Measurements from ENCODE around the gene BANF2. TPM values are rescaled to one million over a fixed set of nuclear protein-coding genes. Genes with fewer than 3 reads are reported as not detected.

BANF2 gene
- polyA plus RNA-seq, 1 of the 3 experiments (the other 2 are of a cell fraction), result not detected

DNA sequence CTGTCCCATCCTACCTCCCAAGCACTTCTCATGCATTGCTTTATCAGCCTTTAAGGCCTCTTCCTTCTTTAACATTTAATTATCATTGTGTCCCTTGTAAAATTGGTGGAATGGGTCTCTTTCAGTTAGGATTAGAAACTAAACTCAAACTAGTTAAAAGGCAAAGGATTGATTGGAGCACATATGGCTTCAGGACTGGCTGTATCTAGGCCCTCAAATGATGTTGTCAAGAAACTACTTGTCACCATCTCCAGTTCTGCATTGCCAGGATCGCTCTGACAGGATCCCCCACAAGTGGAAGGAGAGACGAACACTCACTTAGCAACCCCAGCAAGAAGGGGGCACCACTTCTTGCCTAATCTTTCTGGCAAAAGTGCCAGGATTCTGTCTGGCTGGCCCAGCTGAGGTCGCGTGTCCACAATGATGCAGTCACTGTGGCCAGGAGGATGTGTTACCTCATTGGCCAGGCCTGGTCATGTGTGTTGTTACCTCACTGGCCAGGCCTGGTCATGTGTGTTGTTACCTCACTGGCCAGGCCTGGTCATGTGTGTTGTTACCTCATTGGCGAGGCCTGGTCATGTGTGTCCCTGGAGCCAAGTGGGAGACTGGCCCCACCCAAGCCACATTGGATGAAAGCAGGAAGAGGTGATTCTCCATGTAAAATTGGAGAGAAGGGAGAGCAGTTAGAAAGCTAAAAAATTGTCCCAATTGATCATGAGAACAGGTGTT is 5.0 kb downstream of the BANF2 start (continued):
- TF ChIP-seq, protein P1, sequence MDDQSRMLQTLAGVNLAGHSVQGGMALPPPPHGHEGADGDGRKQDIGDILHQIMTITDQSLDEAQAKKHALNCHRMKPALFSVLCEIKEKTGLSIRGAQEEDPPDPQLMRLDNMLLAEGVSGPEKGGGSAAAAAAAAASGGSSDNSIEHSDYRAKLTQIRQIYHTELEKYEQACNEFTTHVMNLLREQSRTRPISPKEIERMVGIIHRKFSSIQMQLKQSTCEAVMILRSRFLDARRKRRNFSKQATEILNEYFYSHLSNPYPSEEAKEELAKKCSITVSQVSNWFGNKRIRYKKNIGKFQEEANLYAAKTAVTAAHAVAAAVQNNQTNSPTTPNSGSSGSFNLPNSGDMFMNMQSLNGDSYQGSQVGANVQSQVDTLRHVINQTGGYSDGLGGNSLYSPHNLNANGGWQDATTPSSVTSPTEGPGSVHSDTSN (IDR thresholded peaks at IDR 0.05), result no peak
- TF ChIP-seq FOXJ3 (CRISPR knock-in tag; IDR thresholded peaks at IDR 0.05) (no peak), MXI1 (IDR thresholded peaks at IDR 0.05; ENCODE audit: low read depth, low read length) (no peak), EP300 (IDR thresholded peaks at IDR 0.05; ENCODE audit: borderline replicate concordance in 1 of 2, low read depth in 1 of 2, low read length in 1 of 2) (no peak)

GRCh38 chr20:17705916-17706315 is 6.2 kb downstream of the BANF2 start:
- Histone ChIP-seq H3K36me3 (replicated peaks in 1 of 2; ENCODE audit: control insufficient read depth in 1 of 2, insufficient read depth in 2 of 2, low read length in 1 of 2) (no peaks in the 10 kb centered on the region), H3K9me2 (no peaks in the 10 kb centered on the region), H4K20me1 (ENCODE audit: insufficient read depth) (no peaks in the 10 kb centered on the region), H3K4me1 (ENCODE audit: control insufficient read depth in 1 of 2, insufficient read depth in 2 of 2, low read depth in 1 of 2, low read length in 1 of 2) (no peaks in the 10 kb centered on the region), H3K79me2 (ENCODE audit: insufficient read depth) (no peaks in the 10 kb centered on the region), H3F3A (replicated peaks; ENCODE audit: insufficient read depth) (no peaks in the 10 kb centered on the region), H3K27ac (ENCODE audit: low read depth in 2 of 2, low read length in 1 of 2) (no peak overlapping the region), H3K27me3 (ENCODE audit: insufficient read depth) (no peaks in the 10 kb centered on the region; the same call in 1 of the 2 replicates), H3K9me3 (no peaks in the 10 kb centered on the region), H3K4me3 (ENCODE audit: low read depth in 2 of 2, low read length in 1 of 2) (no peak overlapping the region), H3K4me2 (no peak overlapping the region), H3K9ac (no peak overlapping the region), H2AFZ (ENCODE audit: low read depth) (no peak overlapping the region)
- WGBS (ENCODE audit: low lambda C conversion rate), result 18% methylated on average over 4 of the region's 4 CpGs
- TF ChIP-seq, protein P2, sequence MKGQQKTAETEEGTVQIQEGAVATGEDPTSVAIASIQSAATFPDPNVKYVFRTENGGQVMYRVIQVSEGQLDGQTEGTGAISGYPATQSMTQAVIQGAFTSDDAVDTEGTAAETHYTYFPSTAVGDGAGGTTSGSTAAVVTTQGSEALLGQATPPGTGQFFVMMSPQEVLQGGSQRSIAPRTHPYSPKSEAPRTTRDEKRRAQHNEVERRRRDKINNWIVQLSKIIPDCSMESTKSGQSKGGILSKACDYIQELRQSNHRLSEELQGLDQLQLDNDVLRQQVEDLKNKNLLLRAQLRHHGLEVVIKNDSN (IDR thresholded peaks at IDR 0.05; ENCODE audit: borderline replicate concordance, low read depth), result no peak
- no peak for TF ChIP-seq YY1 (IDR thresholded peaks at IDR 0.05; ENCODE audit: low read depth)
- TF ChIP-seq POLR2AphosphoS5 (IDR thresholded peaks at IDR 0.05; ENCODE audit: low read depth, low read length), result no peak
- TF ChIP-seq CHD2 (IDR thresholded peaks at IDR 0.05; ENCODE audit: low read length, partially characterized antibody), result no peak
- TF ChIP-seq REST (IDR thresholded peaks at IDR 0.05; ENCODE audit: low read depth, low read length), result no peak
- no peak for TF ChIP-seq RXRA (IDR thresholded peaks at IDR 0.05; ENCODE audit: borderline replicate concordance, low read depth)
- TF ChIP-seq FOSL2 (IDR thresholded peaks at IDR 0.05; ENCODE audit: borderline replicate concordance, low read depth), result no peak
- POLR2A ChIA-PET, result no interaction called here
- DNase-seq, result no peak
- CTCF ChIA-PET, result no interaction called here
